Activated naive CD4-positive, alpha-beta T cell treated with anti-CD3 and anti-CD28 coated beads, Interleukin-2, amount 50 U/mL, for 72 hours (primary cell): ENCODE results near the gene RFFL. TPM values are rescaled to one million over a fixed set of nuclear protein-coding genes. Genes with fewer than 3 reads are reported as not detected.

Source experiments
- ATAC-seq, 2 donors: fragments of 150-1000 bp; cut with Tn5 transposase; 2 replicates each; pipeline ENCODE4 v1.10.0; 2021; ENCODE audit warnings: mild to moderate bottlenecking in 2 of 2, moderate library complexity in 2 of 2
- DNase-seq, 2 donors: peaks; one replicate each; pipeline ENCODE4 v3.0.0; 2021 to 2022; ENCODE audit warnings: low spot score in 2 of 2
- H3K27ac Mint-ChIP-seq, 2 donors: one replicate each; pipeline ENCODE4 v1.8.0; 2022; ENCODE audit warnings: mild to moderate bottlenecking in 2 of 2, mixed read lengths in 2 of 2
- H3K36me3 Mint-ChIP-seq, 2 donors: one replicate each; pipeline ENCODE4 v1.8.0; 2022; ENCODE audit warnings: mixed read lengths in 2 of 2
- H3K9me3 Mint-ChIP-seq, 2 donors: one replicate each; pipeline ENCODE4 v1.8.0; 2022; ENCODE audit warnings: mixed read lengths in 2 of 2
- total RNA-seq, 2 donors: library from RNA; stranded (reverse); gene quantifications; one replicate each; pipeline ENCODE4 v1.2.3, GENCODE V29; 2022

The RFFL gene
- total RNA-seq, 2 donors from 2014 or later = 7.3 to 30.9 TPM

GRCh38 chr17:35086931-35087573 is 23.5 kb upstream of the RFFL start:
- no peak for ATAC-seq
- Mint-ChIP-seq H3K27ac (no peak overlapping the region), H3K36me3 (peaks cover 0 to 5% of the 10 kb centered on the region in 2 donors), H3K9me3 (no peaks in the 10 kb centered on the region)
- DNase-seq = no peak

GRCh38 chr17:35086164-35086563 is 22.7 kb upstream of the RFFL start:
- ATAC-seq (no peak), DNase-seq (no peak)
- Mint-ChIP-seq H3K9me3 (no peaks in the 10 kb centered on the region), H3K36me3 (peaks cover 0 to 5% of the 10 kb centered on the region in 2 donors), H3K27ac (no peak overlapping the region)

- peak overlapping the region in 1 of 2 donors; percentile 39 for H3K27ac Mint-ChIP-seq
- ATAC-seq (no peak), DNase-seq (no peak)
- H3K9me3 Mint-ChIP-seq = no peaks in the 10 kb centered on the region
- H3K36me3 Mint-ChIP-seq = peaks cover 0 to 5% of the 10 kb centered on the region in 2 donors
These were observed 21.5 kb upstream of the RFFL start for GRCh38 chr17:35084987-35085386.

GRCh38 chr17:35083071-35083470 is 19.6 kb upstream of the RFFL start:
- H3K27ac Mint-ChIP-seq = no peak overlapping the region
- no peak for DNase-seq
- peaks cover 0 to 5% of the 10 kb centered on the region in 2 donors for H3K36me3 Mint-ChIP-seq
- ATAC-seq = no peak
- no peaks in the 10 kb centered on the region for H3K9me3 Mint-ChIP-seq

GRCh38 chr17:35082073-35082657 is 18.7 kb upstream of the RFFL start:
- ATAC-seq = peak; percentile 63 to 65
- DNase-seq = no peak
- Mint-ChIP-seq H3K36me3 (peaks cover 0 to 8% of the 10 kb centered on the region in 2 donors), H3K27ac (no peak overlapping the region), H3K9me3 (no peaks in the 10 kb centered on the region)

- DNase-seq (no peak), ATAC-seq (no peak)
- no peak overlapping the region for H3K27ac Mint-ChIP-seq
- no peaks in the 10 kb centered on the region for H3K9me3 Mint-ChIP-seq
- peaks cover 0 to 8% of the 10 kb centered on the region in 2 donors for H3K36me3 Mint-ChIP-seq
These were observed 18.1 kb upstream of the RFFL start for GRCh38 chr17:35081638-35082037.

- Mint-ChIP-seq H3K36me3 (peaks cover 0 to 8% of the 10 kb centered on the region in 2 donors), H3K9me3 (no peaks in the 10 kb centered on the region), H3K27ac (peak overlapping the region in 1 of 2 donors; percentile 75)
- DNase-seq = no peak
- peak; percentile 69 to 74 for ATAC-seq
These were observed 17.0 kb upstream of the RFFL start for GRCh38 chr17:35080536-35080935.

GRCh38 chr17:35079547-35080423 is 16.3 kb upstream of the RFFL start:
- DNase-seq = no peak
- ATAC-seq = no peak
- H3K9me3 Mint-ChIP-seq = no peaks in the 10 kb centered on the region
- peak overlapping the region in 1 of 2 donors; percentile 16 for H3K27ac Mint-ChIP-seq
- peaks cover 0 to 8% of the 10 kb centered on the region in 2 donors for H3K36me3 Mint-ChIP-seq

- no peak overlapping the region for H3K27ac Mint-ChIP-seq
- DNase-seq (no peak), ATAC-seq (no peak)
- H3K9me3 Mint-ChIP-seq = no peaks in the 10 kb centered on the region
- peaks cover 0 to 8% of the 10 kb centered on the region in 2 donors for H3K36me3 Mint-ChIP-seq
These were observed 13.4 kb upstream of the RFFL start for GRCh38 chr17:35076874-35077273.

- ATAC-seq = no peak
These were observed 11.5 kb upstream of the RFFL start for GRCh38 chr17:35074711-35075707.

GRCh38 chr17:35073991-35074627 is 10.6 kb upstream of the RFFL start:
- H3K9me3 Mint-ChIP-seq = no peaks in the 10 kb centered on the region
- DNase-seq (no peak), ATAC-seq (peak; percentile 69 to 71)
- H3K27ac Mint-ChIP-seq = peak overlapping the region; percentile 83 to 96
- peaks cover 0 to 13% of the 10 kb centered on the region in 2 donors for H3K36me3 Mint-ChIP-seq

More at GRCh38 chr17:35074711-35075707, 11.5 kb upstream of the RFFL start:
- DNase-seq = no peak
- Mint-ChIP-seq H3K36me3 (peaks cover 0 to 13% of the 10 kb centered on the region in 2 donors), H3K27ac (peak overlapping the region; percentile 83 to 96), H3K9me3 (no peaks in the 10 kb centered on the region)

GRCh38 chr17:35073183-35073790 is 9.8 kb upstream of the RFFL start:
- ATAC-seq (peak; percentile 76 to 80), DNase-seq (no peak)
- Mint-ChIP-seq H3K9me3 (no peaks in the 10 kb centered on the region), H3K27ac (peak overlapping the region; percentile 83 to 96), H3K36me3 (peaks cover 0 to 13% of the 10 kb centered on the region in 2 donors)

GRCh38 chr17:35069311-35069710 is 5.8 kb upstream of the RFFL start:
- peaks cover 0 to 6% of the 10 kb centered on the region in 2 donors for H3K36me3 Mint-ChIP-seq
- ATAC-seq (no peak), DNase-seq (no peak)
- H3K9me3 Mint-ChIP-seq = no peaks in the 10 kb centered on the region
- H3K27ac Mint-ChIP-seq = no peak overlapping the region

GRCh38 chr17:35068249-35068648 is 4.7 kb upstream of the RFFL start:
- Mint-ChIP-seq H3K9me3 (no peaks in the 10 kb centered on the region), H3K36me3 (peaks cover 0 to 6% of the 10 kb centered on the region in 2 donors), H3K27ac (no peak overlapping the region)
- no peak for DNase-seq
- ATAC-seq = no peak

GRCh38 chr17:35065880-35066279 is 2.4 kb upstream of the RFFL start:
- DNase-seq = no peak
- no peak overlapping the region for H3K27ac Mint-ChIP-seq
- no peak for ATAC-seq
- peaks cover 9 to 19% of the 10 kb centered on the region in 2 donors for H3K36me3 Mint-ChIP-seq
- H3K9me3 Mint-ChIP-seq = no peaks in the 10 kb centered on the region
